PC-9 (cell line): ENCODE results near the gene MRO. TPM values are rescaled to one million over a fixed set of nuclear protein-coding genes. Genes with fewer than 3 reads are reported as not detected.

Experiments
- BruUV-seq: library from RNA; stranded (reverse); fragments of 400-500 nt; replicated peaks from 2 replicates; lab custom pipeline; 2021; lab: Mats Ljungman, UMichigan
- CTCF ChIA-PET: fragments of 300-600 bp; sonication (Branson Sonifier 250); formaldehyde crosslinking; loops from one replicate; lab custom pipeline; 2022; ENCODE audit warnings: antibody characterized with exemption; lab: Charles Lee
- POLR2A ChIA-PET: fragments of 300-600 bp; sonication (Branson Sonifier 250); formaldehyde crosslinking; loops from one replicate; lab custom pipeline; 2022; ENCODE audit warnings: antibody characterized with exemption; ENCODE audit not compliant: unreplicated experiment; lab: Charles Lee
- DNase-seq, 2 experiments: peaks; one replicate each; pipeline versions ENCODE4 v3.0.0 to v3.0.0-alpha.2; 2015 to 2022; ENCODE audit warnings: mixed read lengths in 1 of 2
- H2AFZ ChIP-seq: fragments of 200-600 bp; sonication (generic); 2 replicates; pipeline ENCODE4 v1.8.1; 2017; ENCODE audit warnings: antibody characterized with exemption
- H3F3A ChIP-seq: fragments of 200-600 bp; sonication (generic); 2 replicates; pipeline ENCODE4 v1.8.1; 2017; ENCODE audit warnings: antibody characterized with exemption, mild to moderate bottlenecking, low read depth; ENCODE audit not compliant: insufficient read depth
- H3K27ac ChIP-seq: fragments of 200-600 bp; sonication (generic); 2 replicates; pipeline ENCODE4 v1.6.1; 2016; ENCODE audit warnings: mixed run types
- H3K27me3 ChIP-seq: fragments of 200-600 bp; sonication (generic); 2 replicates; pipeline ENCODE4 v1.6.1; 2016; ENCODE audit warnings: low read depth, mixed run types; ENCODE audit not compliant: insufficient read depth
- H3K36me3 ChIP-seq: fragments of 200-600 bp; sonication (generic); 2 replicates; pipeline ENCODE4 v1.6.1; 2016; ENCODE audit warnings: low read depth, mixed run types
- H3K4me1 ChIP-seq: fragments of 200-600 bp; sonication (generic); replicated peaks from 2 replicates; pipeline ENCODE4 v1.6.1; 2016; ENCODE audit warnings: mixed run types; ENCODE audit not compliant: insufficient read depth
- H3K4me2 ChIP-seq: fragments of 200-600 bp; sonication (generic); 2 replicates; pipeline ENCODE4 v1.6.1; 2017; ENCODE audit warnings: mixed run types
- H3K4me3 ChIP-seq: fragments of 200-600 bp; sonication (generic); 2 replicates; pipeline ENCODE4 v1.6.1; 2016; ENCODE audit warnings: mixed run types
- H3K79me2 ChIP-seq: fragments of 200-600 bp; sonication (generic); 2 replicates; pipeline ENCODE4 v1.6.1; 2017; ENCODE audit warnings: low read depth, mixed run types
- H3K9me2 ChIP-seq: fragments of 200-600 bp; sonication (generic); 2 replicates; pipeline ENCODE4 v1.8.1; 2017; ENCODE audit warnings: mild to moderate bottlenecking; ENCODE audit not compliant: insufficient read depth
- H3K9me3 ChIP-seq: fragments of 200-600 bp; sonication (generic); 2 replicates; pipeline ENCODE4 v1.8.1; 2016; ENCODE audit warnings: low read depth; ENCODE audit not compliant: insufficient read depth
- H4K20me1 ChIP-seq: fragments of 200-600 bp; sonication (generic); 2 replicates; pipeline ENCODE4 v1.8.1; 2017; ENCODE audit not compliant: insufficient read depth
- CTCF ChIP-seq: fragments of 200-600 bp; sonication (generic); conservative IDR thresholded peaks from 2 replicates; pipeline ENCODE4 v1.6.1; 2017; ENCODE audit warnings: mixed run types, antibody characterized with exemption, mild to moderate bottlenecking, moderate library complexity
- EZH2 ChIP-seq: fragments of 200-600 bp; sonication (generic); IDR thresholded peaks from 2 replicates; pipeline ENCODE4 v1.8.0; 2017; ENCODE audit warnings: antibody characterized with exemption, low read depth
- intact Hi-C: fragments of 100-400 bp; cut with micrococcal nuclease; formaldehyde crosslinking; loops from one replicate; pipeline ENCODE4 v1.10.0; 2022; ENCODE audit not compliant: unreplicated experiment
- total RNA-seq: library from RNA; stranded (reverse); gene quantifications from 2 replicates; pipeline ENCODE4 v1.2.3, GENCODE V29; 2021

Gene MRO
- total RNA-seq, 1 experiment from 2014 or later: not detected

- Histone ChIP-seq H3K4me1 (no peaks in the 10 kb centered on the region), H4K20me1 (no peaks in the 10 kb centered on the region), H3K36me3 (no peaks in the 10 kb centered on the region), H3F3A (no peaks in the 10 kb centered on the region), H3K27me3 (no peaks in the 10 kb centered on the region), H3K79me2 (no peaks in the 10 kb centered on the region), H3K9me3 (no peaks in the 10 kb centered on the region; the same call in 1 of the 2 replicates), H3K27ac (no peak overlapping the region), H2AFZ (no peak overlapping the region), H3K9me2 (no peaks in the 10 kb centered on the region), H3K4me3 (no peak overlapping the region), H3K4me2 (no peak overlapping the region)
- ChIA-PET CTCF (no interaction called here), POLR2A (no interaction called here)
- DNase-seq: no peak
- TF ChIP-seq CTCF (no peak), EZH2 (no peak)
- intact Hi-C loops: no loop called here
- no TSS peak for BruUV-seq
Observed at GRCh38 chr18:50812834-50813233, 7.0 kb downstream of the MRO start.

DNA sequence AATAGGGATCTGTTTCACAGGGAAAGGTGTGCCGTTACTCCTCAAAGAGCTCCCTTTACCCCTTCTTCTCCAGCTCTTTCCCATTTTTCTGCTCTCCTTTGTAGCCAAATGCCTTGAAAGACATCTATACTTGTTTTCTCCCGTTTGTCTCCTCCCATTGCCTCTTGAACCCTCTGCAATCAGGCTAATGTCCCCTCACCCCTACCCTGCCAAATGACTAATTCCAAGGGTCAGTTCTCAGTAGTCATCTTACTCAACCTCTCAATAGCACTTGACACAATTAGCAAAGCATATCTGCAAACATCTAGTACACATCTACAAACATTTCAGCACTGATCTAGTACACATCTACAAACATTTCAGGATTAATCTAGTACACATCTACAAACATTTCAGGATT is 12.6 kb downstream of the MRO start:
- Histone ChIP-seq H3K36me3 (no peaks in the 10 kb centered on the region), H3K79me2 (no peaks in the 10 kb centered on the region), H2AFZ (no peak overlapping the region), H3K9me3 (no peaks in the 10 kb centered on the region; the same call in 1 of the 2 replicates), H3K4me1 (no peaks in the 10 kb centered on the region), H3K27ac (no peak overlapping the region), H3K9me2 (no peaks in the 10 kb centered on the region), H3K4me2 (no peak overlapping the region), H3K27me3 (no peaks in the 10 kb centered on the region), H3K4me3 (no peak overlapping the region), H4K20me1 (no peaks in the 10 kb centered on the region), H3F3A (no peaks in the 10 kb centered on the region)
- TF ChIP-seq EZH2 (no peak), CTCF (no peak)
- BruUV-seq: no TSS peak
- ChIA-PET POLR2A (interaction anchor here (0.6 kb wide), 1 partner anchor 74 kb away, joined by 4 read pairs; no protein-coding TSS in a partner anchor), CTCF (no interaction called here)
- intact Hi-C loops: no loop called here
- no peak for DNase-seq

DNA sequence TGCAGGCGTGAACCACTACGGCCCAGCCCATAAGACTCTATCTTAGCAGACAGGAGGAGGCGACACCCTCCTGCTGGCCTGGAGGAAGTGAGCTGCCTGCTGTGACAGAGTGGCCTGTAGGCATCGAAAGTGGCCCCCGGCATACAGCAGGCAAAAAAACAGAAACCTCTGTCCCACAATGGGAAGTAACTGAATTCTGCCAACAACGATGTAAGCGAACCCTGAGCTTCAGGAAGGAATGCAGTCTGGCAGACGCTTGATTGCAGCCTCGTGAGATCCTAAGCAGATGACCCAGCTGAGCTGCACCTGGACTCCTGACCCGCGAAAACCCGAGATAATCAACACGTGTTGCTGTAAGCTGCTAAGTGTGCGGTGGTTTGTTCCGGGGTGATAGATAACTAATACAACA is 13.6 kb downstream of the MRO start:
- TF ChIP-seq CTCF (no peak), EZH2 (no peak)
- Histone ChIP-seq H3K27ac (no peak overlapping the region), H3K4me2 (no peak overlapping the region), H3K4me3 (no peak overlapping the region), H3K9me2 (no peaks in the 10 kb centered on the region; the same call in 1 of the 2 replicates), H3K9me3 (no peaks in the 10 kb centered on the region), H4K20me1 (no peaks in the 10 kb centered on the region), H3K36me3 (no peaks in the 10 kb centered on the region), H2AFZ (no peak overlapping the region), H3F3A (no peaks in the 10 kb centered on the region), H3K4me1 (no peaks in the 10 kb centered on the region), H3K27me3 (no peaks in the 10 kb centered on the region), H3K79me2 (no peaks in the 10 kb centered on the region)
- ChIA-PET CTCF (no interaction called here), POLR2A (no interaction called here)
- no peak for DNase-seq
- intact Hi-C loops: no loop called here
- no TSS peak for BruUV-seq
